ENCODE data around the gene AGAP3. TPM values are rescaled to one million over a fixed set of nuclear protein-coding genes. Genes with fewer than 3 reads are reported as not detected.

AGAP3 gene
- 100 to 1,000 TPM in 1 of 2 donors, 10 to 100 TPM in 1; 66.1 to 100 TPM for total RNA-seq

DNA sequence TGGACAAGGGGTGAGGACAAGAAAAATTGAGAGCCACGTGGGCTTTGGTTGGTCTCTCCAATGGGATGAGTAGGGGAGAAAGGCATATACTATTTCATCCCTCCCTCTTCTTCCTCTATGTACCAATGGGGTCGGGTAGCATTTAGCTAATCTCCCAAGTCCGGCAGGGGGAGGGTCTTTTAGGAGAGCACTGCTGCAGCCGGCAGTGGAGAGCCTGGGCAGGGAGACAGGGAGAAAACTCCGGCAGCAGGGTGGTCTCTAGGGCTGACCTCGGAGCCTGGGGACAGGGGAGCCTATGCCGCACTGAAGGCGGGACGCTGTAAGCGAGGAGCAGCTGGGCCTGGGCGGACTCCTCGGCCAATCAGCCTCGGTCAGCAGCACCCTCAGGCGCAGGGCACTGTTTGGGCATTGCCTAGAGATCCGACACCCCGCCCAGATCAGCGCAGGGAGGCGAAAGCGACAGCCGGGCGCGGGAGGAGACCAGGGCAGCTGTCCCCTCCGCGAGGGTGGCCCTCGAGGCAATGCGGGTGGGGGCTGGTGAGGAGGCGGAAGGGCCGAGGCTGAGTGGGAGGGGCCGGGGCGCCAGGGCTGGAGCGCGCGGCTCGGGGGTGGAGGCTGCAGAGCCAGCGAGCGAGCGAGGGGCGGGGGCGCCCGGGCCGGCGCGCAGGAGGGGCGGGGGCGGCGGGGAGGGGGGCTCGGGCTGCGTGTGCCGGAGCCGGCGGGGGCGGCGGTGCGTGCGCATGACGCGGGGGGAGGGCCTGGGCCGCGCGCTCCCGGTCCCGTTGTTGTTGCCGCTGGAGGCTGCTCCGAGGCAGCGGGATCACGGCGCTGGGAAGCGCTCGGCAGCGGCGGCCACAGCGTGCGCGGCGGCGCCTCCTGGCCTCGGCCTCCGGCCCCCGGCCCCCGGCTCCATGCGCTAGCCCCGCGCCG, at the start of gene AGAP3:
TSS of gene AGAP3 (plus strand) at position 785 of the 930 bp plus-strand sequence. CDS start 267 bp downstream, outside the sequence.

DNA sequence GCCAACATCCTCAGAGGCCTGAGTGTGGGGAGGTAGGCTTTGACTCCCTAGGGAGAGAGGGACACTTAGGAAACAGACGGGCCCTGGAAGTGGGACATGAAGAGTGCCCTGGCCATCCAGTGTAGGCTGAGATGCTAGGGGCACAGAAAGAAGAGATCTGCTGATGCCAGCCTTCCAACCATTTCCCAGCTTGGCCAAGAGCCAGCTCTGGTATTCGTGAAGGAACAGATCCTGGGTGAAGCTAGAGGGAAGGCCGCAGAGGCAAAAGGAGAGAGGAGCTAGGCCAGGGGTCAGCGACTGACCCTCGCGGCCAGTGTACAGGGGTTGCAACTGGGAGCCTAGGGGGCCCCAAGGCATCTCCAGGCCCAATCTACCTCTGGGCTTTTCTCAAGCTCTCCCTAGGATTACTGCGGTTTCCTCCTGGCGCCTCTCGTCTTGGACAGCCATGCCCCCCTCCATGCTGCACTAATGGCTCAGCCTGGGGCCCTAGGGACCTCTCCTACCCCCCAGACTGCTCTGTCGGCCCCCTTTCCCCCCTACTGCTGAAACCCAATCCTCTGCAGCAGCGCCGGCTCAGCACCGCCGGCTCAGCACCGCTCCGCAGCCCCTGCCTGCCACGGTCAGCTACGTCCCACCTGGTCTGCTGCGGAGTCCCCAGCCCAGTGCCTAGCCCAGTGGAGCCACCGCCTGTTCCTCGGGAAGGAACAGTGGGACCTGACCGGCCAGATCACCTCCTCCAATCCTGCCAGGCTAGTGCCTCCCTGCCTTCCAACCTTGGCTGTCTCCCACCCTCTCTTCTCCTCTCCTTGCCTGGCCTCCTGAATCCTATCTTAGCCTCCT, 38.1 kb upstream of the AGAP3 start, which contains the start of gene ASIC3:
TSS of gene ASIC3 (plus strand) at position 556 of the 840 bp plus-strand sequence. CDS start 355 bp downstream, outside the sequence.

GRCh38 chr7:151057506-151057988, 28.7 kb upstream of the AGAP3 start, which contains the start of gene CDK5:
Gene CDK5, minus strand, starts transcription at chr7:151057897. Its CDS starts 49 bp downstream, at chr7:151057848.

GRCh38 chr7:151059367-151060112, 26.7 kb upstream of the AGAP3 start, which contains the start of gene SLC4A2:
Gene SLC4A2, plus strand, starts transcription at chr7:151059589. Its CDS starts 2,399 bp downstream, at chr7:151061988.

GRCh38 chr7:151080522-151081169, 5.6 kb upstream of the AGAP3 start, which contains the start of gene FASTK:
Gene FASTK, minus strand, starts transcription at chr7:151080809. Its CDS starts 43 bp downstream, at chr7:151080766.

GRCh38 chr7:151083071-151083823, 3.0 kb upstream of the AGAP3 start, which contains the start of gene TMUB1:
Gene TMUB1, minus strand, starts transcription at chr7:151083493. Its CDS starts 930 bp downstream, at chr7:151082563.

GRCh38 chr7:151167197-151167961, 81.1 kb downstream of the AGAP3 start, which contains the start of gene GBX1:
Gene GBX1, minus strand, starts transcription at chr7:151167694. Its CDS starts 146 bp downstream, at chr7:151167548.

GRCh38 chr7:151186640-151187408, 100.5 kb downstream of the AGAP3 start, which contains the start of gene ASB10:
Gene ASB10, minus strand, starts transcription at chr7:151187250. Its CDS starts 120 bp downstream, at chr7:151187130.

Other genes with a start within 250 kb of the AGAP3 start
- gene AOC1, start 234.0 kb upstream of the AGAP3 start, total RNA-seq: not detected
- not detected for gene KCNH2, start 108.2 kb upstream of the AGAP3 start, total RNA-seq
- gene NOS3, start 95.5 kb upstream of the AGAP3 start, total RNA-seq: 1 to 10 TPM in 1 of 2 donors, under 1 TPM in 1; 0.69 to 7.0 TPM
- gene ATG9B, start 62.0 kb upstream of the AGAP3 start, total RNA-seq: under 1 TPM in 1 of 2 donors, not detected in 1; under 0.01 TPM
- gene ABCB8, start 58.0 kb upstream of the AGAP3 start, total RNA-seq: 10 to 100 TPM; 36.6 to 44.4 TPM
- gene ASIC3, start 37.9 kb upstream of the AGAP3 start, total RNA-seq: 1 to 10 TPM in 1 of 2 donors, under 1 TPM in 1; 0.33 to 1.0 TPM
- 10 to 100 TPM; 28.2 to 31.6 TPM for gene CDK5, start 28.6 kb upstream of the AGAP3 start, total RNA-seq
- gene SLC4A2, start 26.9 kb upstream of the AGAP3 start, total RNA-seq: 100 to 1,000 TPM in 1 of 2 donors, 10 to 100 TPM in 1; 85.3 to 111 TPM
- 10 to 100 TPM; 74.3 to 86.0 TPM for gene FASTK, start 5.7 kb upstream of the AGAP3 start, total RNA-seq
- 10 to 100 TPM; 15.1 to 20.6 TPM for gene TMUB1, start 3.0 kb upstream of the AGAP3 start, total RNA-seq
- not detected for gene GBX1, start 81.2 kb downstream of the AGAP3 start, total RNA-seq
- gene ASB10, start 100.8 kb downstream of the AGAP3 start, total RNA-seq: not detected
- not detected for gene H2BK1, start 124.0 kb downstream of the AGAP3 start, total RNA-seq
- gene ABCF2, start 140.7 kb downstream of the AGAP3 start, total RNA-seq: 10 to 100 TPM; 54.0 to 78.6 TPM
- 10 to 100 TPM; 32.6 to 37.9 TPM for gene CHPF2, start 146.0 kb downstream of the AGAP3 start, total RNA-seq
- 10 to 100 TPM in 1 of 2 donors, 1 to 10 TPM in 1; 9.0 to 13.1 TPM for gene SMARCD3, start 162.2 kb downstream of the AGAP3 start, total RNA-seq

Measured in melanocyte of skin (primary cell).